Stimulated activated effector memory CD8-positive, alpha-beta T cell treated with anti-CD3 and anti-CD28 coated beads, Interleukin-12 subunit alpha, Interleukin-12 subunit beta, amount 100 ng/mL, for 72 hours (primary cell): ENCODE results near the gene CBLN3.
A peak's percentile ranks its signal among the peaks of the same experiment; 100 is the strongest.
"Not testable (repeated sequence)": the region's sequence is repeated elsewhere in the genome, so short reads cannot be mapped to it uniquely, and the experiment has no call there.

Experiments
- ATAC-seq: fragments of 150-1000 bp; cut with Tn5 transposase; 2 replicates; pipeline ENCODE4 v1.10.0; 2021
- DNase-seq, 2 donors: peaks; one replicate each; pipeline ENCODE4 v3.0.0; 2021 to 2022; ENCODE audit warnings: low spot score in 2 of 2
- H3K27ac Mint-ChIP-seq: one replicate; pipeline ENCODE4 v1.8.0; 2022; ENCODE audit warnings: mild to moderate bottlenecking, mixed read lengths
- H3K36me3 Mint-ChIP-seq: one replicate; pipeline ENCODE4 v1.8.0; 2022; ENCODE audit warnings: mild to moderate bottlenecking, mixed read lengths
- H3K4me1 Mint-ChIP-seq: one replicate; pipeline ENCODE4 v1.8.0; 2022; ENCODE audit warnings: mixed read lengths
- H3K4me3 Mint-ChIP-seq: one replicate; pipeline ENCODE4 v1.8.0; 2022; ENCODE audit warnings: mild to moderate bottlenecking, mixed read lengths
- H3K9me3 Mint-ChIP-seq: one replicate; pipeline ENCODE4 v1.8.0; 2022; ENCODE audit warnings: mixed read lengths

The CBLN3 gene

DNA sequence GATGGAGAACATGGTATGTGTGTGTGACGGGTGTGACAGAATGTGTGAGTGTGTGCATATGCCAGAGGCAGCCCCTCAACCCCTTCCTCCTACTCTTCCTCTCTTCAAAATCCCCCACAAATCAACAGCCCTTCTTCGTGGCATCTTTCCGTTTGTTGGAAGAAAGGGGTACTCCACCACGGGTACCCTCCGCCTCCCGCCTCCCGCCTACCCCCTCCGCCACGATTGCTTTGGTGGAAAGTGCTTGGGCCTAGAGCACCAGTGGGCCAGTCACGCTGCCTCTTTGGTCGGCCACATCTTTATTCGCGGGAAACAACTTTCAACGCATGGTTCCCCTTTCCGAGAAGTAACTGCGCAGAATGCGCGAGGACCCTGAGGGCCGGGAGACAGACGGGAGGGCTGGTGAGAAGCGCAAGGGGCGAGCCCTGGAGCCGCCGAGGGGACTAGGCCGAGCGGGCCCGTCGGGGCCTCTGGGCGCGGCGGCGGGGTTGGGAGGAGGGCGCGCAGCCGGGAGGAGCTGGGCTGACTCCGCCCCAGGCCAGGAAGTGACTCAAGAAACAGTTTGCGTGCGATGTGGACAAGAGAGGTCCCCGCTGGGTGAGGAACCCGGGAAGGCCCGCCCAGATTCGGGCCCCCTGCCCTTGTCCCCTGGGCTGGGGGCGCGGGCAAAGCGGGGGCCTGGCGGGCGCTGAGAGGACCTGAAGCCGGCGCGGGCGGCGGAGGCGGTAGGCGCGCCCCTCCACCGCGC lies at the start of gene CBLN3, which contains the start of gene KHNYN:
Gene CBLN3 (minus strand): TSS at position 274 of the 748 bp plus-strand sequence. CDS start 614 bp downstream, outside the sequence.
Gene KHNYN (plus strand): TSS at position 560 of the 748 bp plus-strand sequence. CDS start 777 bp downstream, outside the sequence.
- ATAC-seq: peak; percentile 87
- Mint-ChIP-seq H3K27ac (peak within 1 kb of the TSS; percentile 98), H3K9me3 (no peaks in the 10 kb centered on the region), H3K4me3 (peak within 1 kb of the TSS; percentile 88), H3K4me1 (peaks cover 56% of the 10 kb centered on the region), H3K36me3 (peaks cover 57% of the 10 kb centered on the region)
- peak; percentile 82 to 94 for DNase-seq

DNA sequence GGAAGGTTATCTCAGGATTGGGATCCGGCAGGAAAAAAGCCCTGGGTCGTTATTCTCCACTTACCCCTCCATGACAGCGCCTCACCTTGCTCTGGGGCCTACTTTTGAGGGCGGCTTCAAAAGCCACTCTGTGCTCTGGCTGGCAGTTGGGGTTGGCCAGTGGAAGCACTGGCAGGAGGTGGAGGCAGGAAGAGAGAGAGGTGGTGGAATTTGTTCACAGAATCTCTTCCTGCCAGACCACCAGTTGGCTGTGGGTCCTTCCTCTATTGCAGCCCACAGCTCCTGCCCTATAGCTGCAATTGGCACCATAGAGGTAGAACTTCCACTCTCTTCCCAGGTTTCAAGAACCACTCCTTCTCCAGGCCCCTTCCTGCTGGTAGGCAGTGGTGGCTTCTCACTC lies 45.8 kb upstream of the CBLN3 start:
- no peak for DNase-seq
- no peaks in the 10 kb centered on the region for H3K4me1 Mint-ChIP-seq
- no peak overlapping the region for H3K27ac Mint-ChIP-seq
- no peaks in the 10 kb centered on the region for H3K36me3 Mint-ChIP-seq
- no peak for ATAC-seq
- H3K9me3 Mint-ChIP-seq: no peaks in the 10 kb centered on the region
- H3K4me3 Mint-ChIP-seq: no peak overlapping the region

DNA sequence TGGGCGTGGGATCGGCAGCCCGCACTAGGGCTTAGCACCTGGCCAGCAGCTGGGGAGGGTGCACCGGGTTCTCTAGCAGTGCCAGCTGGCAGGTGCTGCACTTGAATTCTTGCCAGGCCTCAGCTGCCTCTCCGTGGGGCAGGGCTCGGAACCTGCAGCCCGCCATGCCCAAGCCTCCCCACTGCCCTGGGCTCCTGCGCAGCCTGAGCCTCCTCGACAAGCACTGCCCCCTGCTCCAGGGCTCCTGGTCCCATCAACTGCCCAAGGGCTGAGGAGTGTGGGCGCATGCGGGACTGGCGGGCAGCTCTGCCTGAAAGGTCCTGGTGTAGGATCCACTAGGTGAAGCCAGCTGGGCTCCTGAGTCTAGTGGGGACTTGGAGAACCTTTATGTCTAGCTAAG lies 43.7 kb upstream of the CBLN3 start:
- Mint-ChIP-seq H3K27ac (no peak overlapping the region), H3K4me1 (no peaks in the 10 kb centered on the region), H3K9me3 (no peaks in the 10 kb centered on the region), H3K4me3 (no peak overlapping the region), H3K36me3 (no peaks in the 10 kb centered on the region)
- ATAC-seq: no peak
- no peak for DNase-seq

DNA sequence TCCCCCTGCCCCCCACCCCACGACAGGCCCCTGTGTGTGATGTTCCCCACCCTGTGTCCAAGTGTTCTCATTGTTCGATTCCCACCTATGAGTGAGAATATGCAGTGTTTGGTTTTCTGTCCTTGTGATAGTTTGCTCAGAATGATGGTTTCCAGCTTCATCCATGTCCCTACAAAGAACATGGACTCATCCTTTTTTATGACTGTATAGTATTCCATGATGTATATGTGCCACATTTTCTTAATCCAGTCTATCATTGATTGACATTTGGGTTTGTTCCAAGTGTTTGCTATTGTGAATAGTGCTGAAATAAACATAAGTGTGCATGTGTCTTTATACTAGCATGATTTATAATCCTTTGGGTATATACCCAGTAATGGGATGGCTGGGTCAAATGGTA lies 41.0 kb upstream of the CBLN3 start:
- H3K36me3 Mint-ChIP-seq, ATAC-seq: not testable (repeated sequence)

DNA sequence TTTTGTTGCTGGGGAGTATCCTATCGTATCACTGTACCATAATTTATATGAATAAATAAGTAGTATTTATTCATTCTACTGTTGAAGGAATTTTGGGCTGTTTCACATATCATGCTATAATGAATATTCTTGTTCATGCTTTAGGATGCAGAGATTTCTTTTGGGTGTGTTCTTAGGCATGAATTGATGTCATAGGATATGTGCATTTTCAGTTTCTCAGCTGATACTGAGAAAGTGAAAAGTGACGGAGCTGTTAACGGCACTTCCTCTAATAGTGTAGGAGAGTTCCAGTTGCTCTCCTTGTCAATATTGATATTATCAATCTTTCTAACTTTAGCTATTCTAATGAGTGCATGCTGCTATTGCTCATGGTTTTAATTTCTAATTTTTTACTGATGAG lies 36.3 kb upstream of the CBLN3 start:
- ATAC-seq: no peak
- no peak overlapping the region for H3K27ac Mint-ChIP-seq
- DNase-seq: no peak
- H3K9me3 Mint-ChIP-seq: no peaks in the 10 kb centered on the region
- H3K4me1 Mint-ChIP-seq: peaks cover 24% of the 10 kb centered on the region
- H3K4me3 Mint-ChIP-seq: no peak overlapping the region
- no peaks in the 10 kb centered on the region for H3K36me3 Mint-ChIP-seq

More for the DNA sequence above, 41.0 kb upstream of the CBLN3 start:
- H3K4me3 Mint-ChIP-seq, H3K27ac Mint-ChIP-seq, DNase-seq, H3K9me3 Mint-ChIP-seq, H3K4me1 Mint-ChIP-seq: not testable (repeated sequence)

DNA sequence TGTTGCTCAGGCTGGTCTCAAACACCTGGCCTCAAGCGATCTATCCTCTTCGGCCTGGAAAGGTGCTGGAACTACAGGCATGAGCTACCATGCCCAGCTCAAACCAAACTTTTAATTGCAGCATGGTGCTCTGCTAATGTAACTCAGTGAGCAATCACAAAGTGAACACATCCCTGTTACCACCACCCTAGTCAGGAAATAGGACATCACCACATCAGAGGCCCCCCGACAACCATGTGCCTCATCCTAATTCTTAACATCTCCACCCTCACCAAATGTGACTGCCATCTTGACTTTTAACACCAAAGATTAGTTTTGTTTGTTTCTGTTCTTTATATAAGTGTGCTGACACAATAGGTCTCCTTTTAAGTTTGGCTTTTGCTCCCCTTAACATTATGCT lies 35.9 kb upstream of the CBLN3 start:
- no peaks in the 10 kb centered on the region for H3K9me3 Mint-ChIP-seq
- no peak overlapping the region for H3K27ac Mint-ChIP-seq
- H3K4me1 Mint-ChIP-seq: peaks cover 24% of the 10 kb centered on the region
- H3K4me3 Mint-ChIP-seq: no peak overlapping the region
- H3K36me3 Mint-ChIP-seq: no peaks in the 10 kb centered on the region
- DNase-seq (no peak), ATAC-seq (no peak)

DNA sequence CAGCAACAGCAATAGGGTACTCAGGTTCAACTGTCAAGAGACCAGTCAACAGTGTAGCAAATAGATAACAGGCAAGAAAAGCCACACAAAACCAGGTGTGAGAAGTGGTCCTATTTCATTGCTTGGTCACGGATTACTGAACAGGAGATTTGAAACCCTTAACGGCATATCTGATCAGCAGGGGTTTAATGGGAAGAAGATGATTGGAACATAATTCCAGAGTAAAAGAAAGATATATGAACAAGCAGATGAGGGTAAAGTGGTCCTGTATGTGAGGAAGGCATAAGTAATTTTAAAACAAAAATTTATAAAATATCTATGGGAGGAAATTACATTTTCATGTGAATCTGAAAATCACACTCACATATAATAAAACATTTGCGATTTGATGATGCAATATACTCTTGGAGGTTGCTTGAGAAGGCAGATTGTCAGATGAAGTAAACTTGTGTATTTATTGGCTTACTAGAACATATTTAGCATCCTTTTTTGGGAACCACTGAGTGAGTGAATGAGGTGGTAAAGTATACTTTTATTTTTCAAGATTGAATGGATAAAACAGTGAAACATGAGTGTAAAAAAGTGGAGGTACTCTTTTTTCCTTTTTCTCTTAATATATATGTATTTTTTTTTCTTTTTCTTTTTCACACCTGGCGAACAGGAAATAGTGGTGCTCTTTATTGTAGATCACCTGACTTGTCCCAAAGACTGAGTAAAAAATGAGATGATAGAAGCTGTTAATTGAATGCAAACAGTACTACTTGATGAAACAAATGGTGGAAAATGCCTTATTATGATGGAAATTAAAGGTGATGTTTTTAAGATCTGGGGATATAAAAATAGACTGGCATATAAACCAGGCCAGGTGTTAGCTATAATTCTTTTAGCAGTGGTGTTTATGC lies 34.7 kb upstream of the CBLN3 start:
- no peak for ATAC-seq
- Mint-ChIP-seq H3K4me3 (no peak overlapping the region), H3K36me3 (no peaks in the 10 kb centered on the region), H3K4me1 (peaks cover 24% of the 10 kb centered on the region), H3K27ac (peak overlapping the region; percentile 4), H3K9me3 (no peaks in the 10 kb centered on the region)
- DNase-seq: no peak

DNA sequence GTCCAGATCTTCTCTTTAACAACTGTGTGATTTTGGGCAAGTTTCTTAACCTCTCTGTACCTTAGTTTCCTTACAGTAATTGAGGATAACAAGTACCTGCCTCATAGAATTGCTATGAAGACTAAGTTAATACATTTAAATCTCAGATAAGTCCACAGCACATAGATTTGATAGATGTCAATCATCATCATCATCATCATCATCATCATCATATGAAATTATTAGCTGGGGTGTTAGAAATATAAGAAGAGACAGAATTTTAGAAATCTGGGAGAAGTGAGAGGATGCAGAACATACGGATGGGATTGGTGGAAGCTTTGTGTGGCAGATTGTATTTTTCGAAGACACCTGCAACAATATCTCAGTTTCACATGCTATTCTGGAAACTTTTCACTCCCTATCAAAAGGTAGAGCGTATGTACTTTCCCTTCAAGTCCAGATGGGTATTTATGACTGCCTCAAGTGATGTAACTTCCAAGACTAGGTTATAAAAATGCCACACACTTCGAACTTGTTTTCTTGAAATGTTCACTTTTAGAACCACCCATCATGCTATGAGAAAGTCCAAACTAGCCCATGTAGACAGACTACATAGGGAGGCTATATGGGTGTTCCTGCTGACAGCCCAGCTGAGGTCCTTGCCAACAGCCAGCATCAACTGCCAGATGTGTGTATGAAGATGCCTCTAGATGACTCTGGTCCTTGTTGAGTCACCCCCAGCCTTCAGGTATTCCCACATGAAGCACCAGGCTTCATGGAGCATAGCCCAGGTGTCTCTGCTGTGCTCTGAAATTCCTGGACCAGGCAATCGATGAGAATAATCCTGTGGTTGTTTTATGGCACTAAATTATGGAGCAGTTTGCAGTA lies 33.8 kb upstream of the CBLN3 start:
- H3K36me3 Mint-ChIP-seq: no peaks in the 10 kb centered on the region
- peaks cover 24% of the 10 kb centered on the region for H3K4me1 Mint-ChIP-seq
- ATAC-seq (no peak), DNase-seq (no peak)
- H3K27ac Mint-ChIP-seq: peak overlapping the region; percentile 4
- H3K9me3 Mint-ChIP-seq: no peaks in the 10 kb centered on the region
- no peak overlapping the region for H3K4me3 Mint-ChIP-seq

DNA sequence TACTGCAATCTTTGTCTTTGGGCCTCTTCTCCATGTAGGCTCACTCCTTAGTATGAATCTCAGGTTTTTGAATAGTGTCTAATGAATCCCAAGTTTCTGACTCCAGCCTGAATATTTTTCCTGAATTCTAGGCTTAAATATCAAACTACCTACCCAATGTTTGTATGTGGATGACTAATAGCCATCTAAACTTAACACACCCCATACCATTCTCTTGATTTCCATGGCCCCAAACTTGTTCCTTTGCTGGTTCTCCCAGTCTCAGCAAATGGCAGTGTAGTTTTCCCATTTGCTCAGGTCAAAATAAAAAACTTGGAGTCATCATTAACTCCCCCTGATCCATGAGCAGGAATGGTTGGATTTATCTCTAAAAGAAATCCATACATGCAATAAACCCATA lies 31.9 kb upstream of the CBLN3 start:
- ATAC-seq: no peak
- Mint-ChIP-seq H3K27ac (no peak overlapping the region), H3K4me1 (peaks cover 24% of the 10 kb centered on the region), H3K36me3 (no peaks in the 10 kb centered on the region), H3K4me3 (no peak overlapping the region), H3K9me3 (no peaks in the 10 kb centered on the region)
- DNase-seq: no peak

DNA sequence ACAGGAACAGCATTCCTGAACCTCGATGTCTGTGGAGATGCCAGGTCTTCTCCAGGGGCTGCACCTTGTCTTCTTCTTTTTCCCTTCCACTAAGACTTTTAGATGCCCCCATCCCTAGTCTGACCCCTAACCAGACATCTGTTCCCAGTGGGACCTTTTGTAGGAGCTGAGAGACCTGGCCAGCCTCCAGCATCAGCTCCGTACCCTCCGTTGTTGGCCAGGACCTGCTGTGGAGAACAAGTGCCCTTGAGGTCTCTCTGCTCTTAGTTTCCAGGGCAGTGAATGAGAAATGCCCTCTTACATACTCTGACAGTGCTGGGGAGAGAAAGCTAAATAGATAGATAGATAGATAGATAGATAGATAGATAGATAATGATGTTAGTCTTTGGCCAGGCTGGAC lies 29.9 kb upstream of the CBLN3 start:
- peaks cover 14% of the 10 kb centered on the region for H3K4me1 Mint-ChIP-seq
- H3K36me3 Mint-ChIP-seq: no peaks in the 10 kb centered on the region
- no peak overlapping the region for H3K4me3 Mint-ChIP-seq
- ATAC-seq: no peak
- H3K9me3 Mint-ChIP-seq: no peaks in the 10 kb centered on the region
- DNase-seq: no peak
- peak overlapping the region; percentile 72 for H3K27ac Mint-ChIP-seq

DNA sequence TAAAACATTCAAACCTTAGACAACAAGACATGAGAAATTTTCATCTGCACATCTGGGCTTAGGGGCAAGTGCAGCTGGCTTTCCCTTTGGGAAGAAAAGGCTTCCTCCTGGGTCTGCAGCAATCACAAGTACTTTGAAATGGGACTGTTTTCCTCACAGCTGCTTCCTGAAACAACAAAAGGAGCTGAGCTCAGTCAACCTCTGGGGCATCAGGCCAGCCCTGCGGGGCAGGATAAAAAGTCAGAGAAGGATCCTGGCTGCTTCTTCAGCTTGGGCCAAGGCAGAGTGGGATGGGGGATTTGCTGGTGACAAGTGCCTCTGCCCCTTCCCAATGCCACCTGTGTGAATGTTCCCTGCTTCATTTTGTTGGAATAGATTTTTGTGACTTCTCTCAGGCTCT lies 29.3 kb upstream of the CBLN3 start:
- no peaks in the 10 kb centered on the region for H3K36me3 Mint-ChIP-seq
- no peaks in the 10 kb centered on the region for H3K9me3 Mint-ChIP-seq
- H3K4me3 Mint-ChIP-seq: no peak overlapping the region
- DNase-seq: no peak
- H3K4me1 Mint-ChIP-seq: peaks cover 8% of the 10 kb centered on the region
- ATAC-seq: no peak
- no peak overlapping the region for H3K27ac Mint-ChIP-seq

DNA sequence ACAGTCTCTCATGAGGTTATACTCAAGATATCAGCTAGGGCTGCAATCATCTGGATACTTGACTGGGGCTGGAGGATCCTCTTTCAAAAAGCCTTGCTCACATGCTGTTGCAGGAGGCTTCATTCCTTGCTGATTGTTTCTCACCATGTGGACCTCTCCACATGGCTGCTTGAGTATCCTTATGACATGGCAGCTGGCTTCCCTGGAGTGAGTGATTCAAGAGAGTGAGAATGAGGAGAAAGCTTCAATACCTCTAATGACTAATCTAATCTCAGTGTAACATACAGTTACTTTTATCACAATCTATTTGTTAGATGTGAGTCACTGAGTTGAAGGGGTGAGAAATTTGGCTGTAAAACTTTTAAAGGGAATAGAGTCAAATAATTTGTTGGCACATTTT lies 27.5 kb upstream of the CBLN3 start:
- no peaks in the 10 kb centered on the region for H3K36me3 Mint-ChIP-seq
- DNase-seq: no peak
- H3K4me1 Mint-ChIP-seq: peaks cover 2% of the 10 kb centered on the region
- H3K4me3 Mint-ChIP-seq: no peak overlapping the region
- H3K27ac Mint-ChIP-seq: no peak overlapping the region
- H3K9me3 Mint-ChIP-seq: no peaks in the 10 kb centered on the region
- ATAC-seq: peak; percentile 78

DNA sequence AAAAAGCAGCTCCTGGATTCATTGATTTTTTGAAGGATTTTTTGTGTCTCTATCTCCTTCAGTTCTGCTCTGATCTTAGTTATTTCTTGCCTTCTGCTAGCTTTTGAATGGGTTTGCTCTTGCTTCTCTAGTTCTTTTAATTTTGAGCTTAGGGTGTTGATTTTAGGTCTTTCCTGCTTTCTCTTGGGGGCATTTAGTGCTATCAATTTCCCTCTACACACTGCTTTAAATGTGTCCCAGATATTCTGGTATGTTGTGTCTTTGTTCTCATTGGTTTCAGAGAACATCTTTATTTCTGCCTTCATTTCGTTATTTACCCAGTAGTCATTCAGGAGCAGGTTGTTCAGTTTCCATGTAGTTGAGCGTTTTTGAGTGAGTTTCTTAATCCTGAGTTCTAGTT lies 21.4 kb upstream of the CBLN3 start:
- not testable (repeated sequence) for H3K4me1 Mint-ChIP-seq, H3K36me3 Mint-ChIP-seq, H3K9me3 Mint-ChIP-seq, DNase-seq, H3K27ac Mint-ChIP-seq, H3K4me3 Mint-ChIP-seq, ATAC-seq

DNA sequence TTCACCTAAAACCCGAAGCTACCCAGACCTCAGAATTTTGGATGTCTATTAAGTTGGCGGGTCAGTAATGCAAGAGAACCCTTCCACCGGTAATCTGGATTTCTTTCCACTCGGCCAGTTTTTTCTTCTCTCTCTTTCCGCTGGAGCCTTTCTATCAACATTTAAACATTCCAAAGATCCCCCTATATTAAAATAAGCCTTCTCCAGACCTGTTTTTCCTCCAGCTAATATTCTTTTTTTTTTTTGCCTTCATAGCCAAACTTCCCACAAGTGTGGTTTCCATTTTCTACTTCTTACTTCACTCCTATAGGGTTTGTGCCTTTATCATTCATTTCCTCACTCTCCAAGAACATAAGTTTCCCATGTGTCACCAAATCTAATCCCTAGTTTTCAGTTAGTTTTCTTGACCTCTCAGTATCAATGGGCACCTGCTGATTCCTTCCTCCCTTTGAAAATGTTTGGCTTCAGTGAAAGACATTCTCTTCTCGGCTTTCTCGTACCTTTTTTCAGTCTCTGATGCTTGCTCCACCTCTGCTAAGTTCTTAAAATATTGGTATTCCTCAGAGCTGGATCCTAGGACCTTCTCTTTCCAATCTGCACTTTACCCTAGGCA lies 13.7 kb upstream of the CBLN3 start:
- Mint-ChIP-seq H3K4me1 (peaks cover 50% of the 10 kb centered on the region), H3K27ac (peak overlapping the region; percentile 97), H3K36me3 (peaks cover 53% of the 10 kb centered on the region), H3K4me3 (peak overlapping the region; percentile 90), H3K9me3 (no peaks in the 10 kb centered on the region)
- DNase-seq: no peak
- ATAC-seq: no peak
